ENCODE measurements around the gene PPDPF. TPM values are rescaled to one million over a fixed set of nuclear protein-coding genes. Genes with fewer than 3 reads are reported as not detected.

Gene PPDPF
- total and polyA plus RNA-seq, 2 of the 8 experiments (the other 6 are each of a cell fraction or from before 2014, with no cell fraction given) = 30.5 to 138 TPM

- Histone ChIP-seq H3K4ac (replicated peaks; ENCODE audit: insufficient read length, low read depth, low read length) (no peak overlapping the region), H3K79me1 (ENCODE audit: low read depth, low read length) (no peaks in the 10 kb centered on the region), H3K14ac (ENCODE audit: insufficient read length) (no peak overlapping the region), H3K4me1 (replicated peaks in 1 of 4; ENCODE audit: control insufficient read depth in 3 of 4, insufficient read depth in 4 of 4, low read length in 3 of 4) (peaks cover 0 to 21% (median 10%) of the 10 kb centered on the region in 4 experiments; a peak in 6 of 7 replicates), H3K27me3 (replicated peaks in 1 of 4; ENCODE audit: control insufficient read depth in 3 of 4, extremely low read depth in 1 of 4, insufficient read depth in 3 of 4, low read length in 3 of 4) (peaks cover 6 to 33% (median 31%) of the 10 kb centered on the region in 4 experiments), H3K18ac (ENCODE audit: extremely low read depth, low read length) (no peak overlapping the region), H4K5ac (ENCODE audit: insufficient read length, low read depth, low read length) (no peak overlapping the region), H2AFZ (ENCODE audit: low read length) (no peak overlapping the region), H2BK15ac (ENCODE audit: low read length) (no peak overlapping the region), H3K9me3 (ENCODE audit: insufficient read depth in 2 of 2, low read depth in 1 of 2, low read length in 1 of 2) (no peaks in the 10 kb centered on the region), H3K4me2 (ENCODE audit: insufficient read depth in 1 of 2, low read depth in 2 of 2, low read length in 2 of 2) (no peak overlapping the region), H3K79me2 (ENCODE audit: control insufficient read depth in 1 of 2, insufficient read depth in 2 of 2, low read length in 2 of 2) (no peaks in the 10 kb centered on the region), H3K23ac (ENCODE audit: insufficient read length) (no peak overlapping the region), H2BK5ac (ENCODE audit: low read depth, low read length) (no peak overlapping the region), H4K20me1 (replicated peaks in 1 of 2; ENCODE audit: control insufficient read depth in 1 of 2, insufficient read depth in 2 of 2, low read length in 2 of 2) (peaks cover 0 to 10% of the 10 kb centered on the region in 2 experiments), H3K27ac (ENCODE audit: low read depth, low read length) (no peak overlapping the region), H3K23me2 (ENCODE audit: low read depth, low read length) (peaks cover 18% of the 10 kb centered on the region; the same call in 1 of the 2 replicates), H4K91ac (replicated peaks; ENCODE audit: insufficient read length, low read length) (no peak overlapping the region), H4K8ac (ENCODE audit: extremely low read depth, insufficient read depth, low read length) (no peak overlapping the region), H2BK12ac (ENCODE audit: low read depth, low read length) (no peak overlapping the region), H3K4me3 (ENCODE audit: extremely low read depth in 1 of 4, insufficient read depth in 2 of 4, low read depth in 3 of 4, low read length in 4 of 4) (no peak overlapping the region), H2BK120ac (replicated peaks; ENCODE audit: low read depth, low read length) (no peak overlapping the region), H2AK5ac (ENCODE audit: low read depth, low read length) (no peak overlapping the region), H3K56ac (replicated peaks; ENCODE audit: insufficient read length, low read depth, low read length) (no peak overlapping the region), H3K9ac (replicated peaks in 1 of 4; ENCODE audit: extremely low read depth in 1 of 4, low read depth in 3 of 4, low read length in 3 of 4) (no peak overlapping the region), H3K36me3 (ENCODE audit: control insufficient read depth in 2 of 4, insufficient read depth in 4 of 4, low read length in 3 of 4) (peaks cover 0 to 8% (median 1%) of the 10 kb centered on the region in 4 experiments; a peak in 5 of 8 replicates), H2BK20ac (ENCODE audit: low read length) (no peak overlapping the region)
- FAIRE-seq = no peak
- WGBS, 2 experiments (ENCODE audit: extremely low coverage in 1 of 2, insufficient coverage in 1 of 2, insufficient read length in 1 of 2, insufficient replicate concordance in 2 of 2, low coverage in 1 of 2, low lambda C conversion rate in 2 of 2, missing lambda C conversion rate in 1 of 2) = 92% methylated on average over 45 of the region's 51 CpGs; no CpG with 5 or more reads in 1 of the 2 experiments
- TF ChIP-seq SAP30 (IDR thresholded peaks at IDR 0.05; ENCODE audit: insufficient read depth, insufficient replicate concordance, low read length) = no peak
- no peak for TF ChIP-seq RAD21 (IDR thresholded peaks at IDR 0.05 in 1 of 2, conservative IDR thresholded peaks at IDR 0.05 in 1 of 2; ENCODE audit: low read depth in 2 of 2, low read length in 2 of 2)
- no peak for TF ChIP-seq TEAD4 (IDR thresholded peaks at IDR 0.05; ENCODE audit: low read depth, low read length)
- no peak for TF ChIP-seq GTF2F1 (IDR thresholded peaks at IDR 0.05; ENCODE audit: borderline replicate concordance, low read depth, low read length)
- ChIA-PET CTCF (ENCODE audit: partially characterized antibody) (interaction anchor here (0.6 to 1.5 kb wide), 4 partner anchors 52 to 323 kb away, joined by 3 to 6 read pairs (median 3); no protein-coding TSS in a partner anchor), POLR2A (ENCODE audit: partially characterized antibody) (interaction anchor here (2.2 kb wide), 1 partner anchor 27 kb away, joined by 6 read pairs; the partner anchor contains the start of gene PPDPF)
- DNase-seq (ENCODE audit: low read depth in 1 of 2, low spot score in 2 of 2) = no peak
Measured at GRCh38 chr20:63494420-63495166, 26.0 kb upstream of the PPDPF start.

Data from H1 (cell line).